ENCODE measurements around the gene EVPLL. TPM values are rescaled to one million over a fixed set of nuclear protein-coding genes. Genes with fewer than 3 reads are reported as not detected.
"Not testable (repeated sequence)": the region's sequence is repeated elsewhere in the genome, so short reads cannot be mapped to it uniquely, and the experiment has no call there.

Gene EVPLL
- total RNA-seq, result not detected

- no peak for DNase-seq
Measured at GRCh38 chr17:18377437-18378204, at the start of gene EVPLL. Gene EVPLL, plus strand, starts transcription at chr17:18377778. Its CDS starts 3,160 bp downstream, at chr17:18380938.

GRCh38 chr17:18328643-18329204, 48.9 kb upstream of the EVPLL start:
- DNase-seq, result no peak

- no peak for DNase-seq
Measured at GRCh38 chr17:18331879-18332278, 45.7 kb upstream of the EVPLL start.

- no peak for DNase-seq
Measured at GRCh38 chr17:18332909-18333489, 44.6 kb upstream of the EVPLL start.

GRCh38 chr17:18338158-18338557, 39.4 kb upstream of the EVPLL start:
- DNase-seq, result not testable (repeated sequence)

GRCh38 chr17:18339933-18340332, 37.6 kb upstream of the EVPLL start:
- DNase-seq, result no peak

GRCh38 chr17:18344021-18344420, 33.6 kb upstream of the EVPLL start:
- DNase-seq, result no peak

GRCh38 chr17:18353541-18353940, 24.0 kb upstream of the EVPLL start:
- DNase-seq, result no peak

- DNase-seq, result no peak
Measured at GRCh38 chr17:18356624-18357023, 21.0 kb upstream of the EVPLL start.

GRCh38 chr17:18360518-18360917, 17.1 kb upstream of the EVPLL start:
- no peak for DNase-seq

GRCh38 chr17:18361837-18362697, 15.5 kb upstream of the EVPLL start:
- DNase-seq, result no peak

GRCh38 chr17:18362698-18363100, 14.9 kb upstream of the EVPLL start:
- DNase-seq, result peak; percentile 78

GRCh38 chr17:18363101-18364049, 14.2 kb upstream of the EVPLL start, which contains the start of gene SHMT1:
Gene SHMT1, minus strand, starts transcription at chr17:18363550. Its CDS starts 7,569 bp downstream, at chr17:18355981.
- DNase-seq, result peak; percentile 95

- DNase-seq, result no peak
Measured at GRCh38 chr17:18364166-18364565, 13.4 kb upstream of the EVPLL start.

GRCh38 chr17:18368946-18369345, 8.6 kb upstream of the EVPLL start:
- DNase-seq, result no peak

GRCh38 chr17:18370761-18371160, 6.8 kb upstream of the EVPLL start:
- DNase-seq, result no peak

GRCh38 chr17:18371455-18371854, 6.1 kb upstream of the EVPLL start:
- no peak for DNase-seq

- DNase-seq, result not testable (repeated sequence)
Measured at GRCh38 chr17:18373181-18373580, 4.4 kb upstream of the EVPLL start.

- DNase-seq, result no peak
Measured at GRCh38 chr17:18374216-18374615, 3.4 kb upstream of the EVPLL start.

GRCh38 chr17:18378205-18378505, 577 bp downstream of the EVPLL start:
- no peak for DNase-seq

- DNase-seq, result not testable (repeated sequence)
Measured at GRCh38 chr17:18378614-18379013, 1.0 kb downstream of the EVPLL start.

Data from occipital lobe (tissue), 2 donors.